Measurements from ENCODE around the gene CEP63.
"Not testable (repeated sequence)": the region's sequence is repeated elsewhere in the genome, so short reads cannot be mapped to it uniquely, and the experiment has no call there.

CEP63 gene

GRCh38 chr3:134552784-134553183 is 66.9 kb downstream of the CEP63 start:
- TF ChIP-seq ZNF274 (IDR thresholded peaks at IDR 0.05; ENCODE audit: low read depth, low read length): no peak
- H3K4me3 ChIP-seq (ENCODE audit: low read length): no peak overlapping the region

GRCh38 chr3:134559591-134559990 is 73.7 kb downstream of the CEP63 start:
- H3K4me3 ChIP-seq (ENCODE audit: low read length): no peak overlapping the region
- no peak for TF ChIP-seq ZNF274 (IDR thresholded peaks at IDR 0.05; ENCODE audit: low read depth, low read length)

DNA sequence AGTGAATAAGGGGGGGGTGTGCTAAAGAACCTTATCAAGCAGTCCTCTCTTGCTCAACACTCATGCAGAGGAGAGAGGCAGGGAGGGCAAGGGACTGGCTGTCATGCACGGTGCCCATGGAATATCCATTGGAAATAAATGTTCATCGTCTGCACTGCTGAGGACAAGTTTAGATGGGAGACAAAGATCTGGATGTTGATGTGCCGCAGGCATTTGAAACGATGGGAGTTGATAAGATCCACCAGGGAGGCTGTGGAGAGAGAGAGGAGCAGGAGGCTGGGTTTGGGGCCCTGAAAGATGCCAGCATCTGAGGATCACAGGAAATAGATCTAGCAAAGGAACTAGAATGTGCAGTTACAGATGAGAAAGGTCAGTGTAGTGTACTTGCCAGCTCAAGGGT is 76.2 kb downstream of the CEP63 start:
- no peak for TF ChIP-seq ZNF274 (IDR thresholded peaks at IDR 0.05; ENCODE audit: low read depth, low read length)
- no peak overlapping the region for H3K4me3 ChIP-seq (ENCODE audit: low read length)

- no peak for TF ChIP-seq ZNF274 (IDR thresholded peaks at IDR 0.05; ENCODE audit: low read depth, low read length)
- H3K4me3 ChIP-seq (ENCODE audit: low read length): no peak overlapping the region
Measured at GRCh38 chr3:134563601-134564000, 77.7 kb downstream of the CEP63 start.

- no peak for TF ChIP-seq ZNF274 (IDR thresholded peaks at IDR 0.05; ENCODE audit: low read depth, low read length)
- H3K4me3 ChIP-seq (ENCODE audit: low read length): no peak overlapping the region
Measured at GRCh38 chr3:134564991-134565390, 79.1 kb downstream of the CEP63 start.

GRCh38 chr3:134567605-134568004 is 81.7 kb downstream of the CEP63 start:
- no peak overlapping the region for H3K4me3 ChIP-seq (ENCODE audit: low read length)
- TF ChIP-seq ZNF274 (IDR thresholded peaks at IDR 0.05; ENCODE audit: low read depth, low read length): no peak

DNA sequence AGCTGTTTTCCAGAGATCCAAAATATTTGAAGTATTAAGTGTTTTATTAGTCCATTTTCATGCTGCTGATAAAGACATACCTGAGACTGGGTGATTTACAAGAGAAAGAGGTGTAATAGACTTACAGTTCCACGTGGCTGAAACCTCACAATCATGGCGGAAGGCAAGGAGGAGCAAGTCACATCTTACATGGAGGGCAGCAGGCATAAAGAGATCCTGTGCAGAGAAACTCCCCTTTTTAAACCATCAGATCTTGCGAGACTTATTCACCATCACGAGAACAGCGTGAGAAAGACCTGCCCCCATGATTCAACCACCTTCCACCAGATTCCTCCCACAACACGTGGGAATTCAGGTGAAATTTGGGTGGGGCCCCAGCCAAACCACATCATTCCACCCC is 82.9 kb downstream of the CEP63 start:
- TF ChIP-seq ZNF274 (IDR thresholded peaks at IDR 0.05; ENCODE audit: low read depth, low read length): no peak
- H3K4me3 ChIP-seq (ENCODE audit: low read length): no peak overlapping the region

DNA sequence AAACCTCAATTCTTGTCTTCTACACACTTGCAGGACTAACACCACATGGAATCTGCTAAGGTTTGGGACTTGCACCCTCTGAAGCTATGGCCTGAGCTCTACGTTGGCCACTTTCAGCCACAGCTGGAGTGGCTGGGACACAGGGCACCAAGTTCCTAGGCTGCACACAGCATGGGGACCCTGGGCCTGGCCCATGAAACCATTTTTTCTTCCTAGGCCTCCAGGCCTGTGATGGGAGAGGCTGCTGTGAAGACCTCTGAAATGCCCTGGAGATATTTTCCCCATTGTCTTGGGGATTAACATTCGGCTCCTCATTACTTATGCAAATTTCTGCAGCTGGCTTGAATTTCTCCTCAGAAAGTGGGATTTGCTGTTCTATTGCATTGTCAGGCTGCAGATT is 84.0 kb downstream of the CEP63 start:
- H3K4me3 ChIP-seq (ENCODE audit: low read length): not testable (repeated sequence)

GRCh38 chr3:134576426-134576825 is 90.6 kb downstream of the CEP63 start:
- H3K4me3 ChIP-seq (ENCODE audit: low read length): no peak overlapping the region
- TF ChIP-seq ZNF274 (IDR thresholded peaks at IDR 0.05; ENCODE audit: low read depth, low read length): no peak

GRCh38 chr3:134576831-134577230 is 91.0 kb downstream of the CEP63 start:
- no peak overlapping the region for H3K4me3 ChIP-seq (ENCODE audit: low read length)
- no peak for TF ChIP-seq ZNF274 (IDR thresholded peaks at IDR 0.05; ENCODE audit: low read depth, low read length)

GRCh38 chr3:134579141-134579665 is 93.3 kb downstream of the CEP63 start:
- no peak for TF ChIP-seq ZNF274 (IDR thresholded peaks at IDR 0.05; ENCODE audit: low read depth, low read length)
- no peak overlapping the region for H3K4me3 ChIP-seq (ENCODE audit: low read length)

- H3K4me3 ChIP-seq (ENCODE audit: low read length): no peak overlapping the region
- no peak for TF ChIP-seq ZNF274 (IDR thresholded peaks at IDR 0.05; ENCODE audit: low read depth, low read length)
Measured at GRCh38 chr3:134590766-134591165, 104.9 kb downstream of the CEP63 start.

- no peak overlapping the region for H3K4me3 ChIP-seq (ENCODE audit: low read length)
- TF ChIP-seq ZNF274 (IDR thresholded peaks at IDR 0.05; ENCODE audit: low read depth, low read length): no peak
Measured at GRCh38 chr3:134592806-134593205, 106.9 kb downstream of the CEP63 start.

DNA sequence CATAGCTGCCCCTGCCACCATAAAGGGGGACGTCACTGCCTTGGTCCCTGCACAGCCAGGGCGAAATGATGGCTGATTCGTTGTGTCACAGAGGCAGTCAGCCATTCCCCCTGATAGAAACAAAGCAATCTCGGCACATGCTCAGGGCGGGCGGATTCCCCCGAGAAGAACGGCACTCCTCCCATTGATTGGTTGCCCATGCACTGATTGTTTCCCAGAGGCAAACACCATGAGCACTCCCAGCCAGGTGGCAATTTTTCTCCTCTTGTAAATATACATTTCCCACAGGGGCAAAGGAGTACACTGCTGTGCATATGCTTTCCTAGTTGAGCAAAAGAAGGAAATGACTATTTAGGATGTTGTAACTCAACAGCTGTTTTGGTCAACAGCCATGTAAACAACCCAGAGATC is 108.5 kb downstream of the CEP63 start:
- H3K4me3 ChIP-seq (ENCODE audit: low read length): no peak overlapping the region
- TF ChIP-seq ZNF274 (IDR thresholded peaks at IDR 0.05; ENCODE audit: low read depth, low read length): no peak

GRCh38 chr3:134594986-134595385 is 109.1 kb downstream of the CEP63 start:
- not testable (repeated sequence) for H3K4me3 ChIP-seq (ENCODE audit: low read length)

- H3K4me3 ChIP-seq (ENCODE audit: low read length): no peak overlapping the region
- no peak for TF ChIP-seq ZNF274 (IDR thresholded peaks at IDR 0.05; ENCODE audit: low read depth, low read length)
Measured at GRCh38 chr3:134597390-134597970, 111.6 kb downstream of the CEP63 start.
